ENCODE data around the gene ANKRD24. TPM values are rescaled to one million over a fixed set of nuclear protein-coding genes. Genes with fewer than 3 reads are reported as not detected.

ANKRD24 gene
- total and polyA plus RNA-seq, 2 of the 13 experiments (the other 11 are each of a cell fraction or from before 2014, with no cell fraction given), result 0.13 to 0.24 TPM

GRCh38 chr19:4224470-4224869, 42.0 kb downstream of the ANKRD24 start (continued):
- TF ChIP-seq ZBTB2 (CRISPR knock-in tag; IDR thresholded peaks at IDR 0.05; ENCODE audit: low read depth) (0 out of 2 replicates have a peak, but pooled peaks have one; percentile 24), ZMYM4 (CRISPR knock-in tag; IDR thresholded peaks at IDR 0.05) (no peak), ZNF274 (CRISPR knock-in tag; IDR thresholded peaks at IDR 0.05) (0 out of 2 replicates have a peak, but pooled peaks have one; percentile 23), ZNF75D (CRISPR knock-in tag; IDR thresholded peaks at IDR 0.05; ENCODE audit: borderline replicate concordance) (no peak), ATF6 (CRISPR knock-in tag; conservative IDR thresholded peaks at IDR 0.05) (no peak), ZC3H13 (CRISPR knock-in tag; IDR thresholded peaks at IDR 0.05) (0 out of 2 replicates have a peak, but pooled peaks have one; percentile 49), PAXIP1 (CRISPR knock-in tag; conservative IDR thresholded peaks at IDR 0.05) (peak; percentile 62), CSRNP1 (CRISPR knock-in tag; IDR thresholded peaks at IDR 0.05) (0 out of 2 replicates have a peak, but pooled peaks have one; percentile 29), TEAD3 (CRISPR knock-in tag; optimal IDR thresholded peaks at IDR 0.05; ENCODE audit: borderline replicate concordance) (peak; percentile 54), ZBTB38 (CRISPR knock-in tag; IDR thresholded peaks at IDR 0.05) (peak; percentile 58; the same call in 1 of the 2 replicates), ZNF709 (CRISPR knock-in tag; IDR thresholded peaks at IDR 0.05) (no peak), FOXJ3 (CRISPR knock-in tag; IDR thresholded peaks at IDR 0.05; ENCODE audit: borderline replicate concordance) (no peak), MNT (IDR thresholded peaks at IDR 0.05) (no peak), SP1 (IDR thresholded peaks at IDR 0.05) (no peak), SP1 (CRISPR knock-in tag; IDR thresholded peaks at IDR 0.05) (no peak), TFDP1 (CRISPR knock-in tag; IDR thresholded peaks at IDR 0.05; ENCODE audit: borderline replicate concordance) (no peak), TEAD2 (CRISPR knock-in tag; IDR thresholded peaks at IDR 0.05) (no peak), ZNF605 (CRISPR knock-in tag; IDR thresholded peaks at IDR 0.05) (no peak)
